Activated T-cell treated with anti-CD3 and anti-CD28 coated beads for 1 hour (primary cell): Measurements from ENCODE around the gene C1QTNF6.

Experiments used
- DNase-seq: peaks from one replicate; pipeline ENCODE4 v3.0.0-alpha.2; 2020; ENCODE audit warnings: low read depth

The C1QTNF6 gene

GRCh38 chr22:37162221-37163095 is 25.6 kb downstream of the C1QTNF6 start:
- DNase-seq, result peak; percentile 49

GRCh38 chr22:37161443-37161842 is 26.6 kb downstream of the C1QTNF6 start:
- no peak for DNase-seq

GRCh38 chr22:37160027-37160426 is 28.0 kb downstream of the C1QTNF6 start:
- no peak for DNase-seq

GRCh38 chr22:37158963-37159290 is 29.1 kb downstream of the C1QTNF6 start:
- no peak for DNase-seq

GRCh38 chr22:37157516-37158285 is 30.3 kb downstream of the C1QTNF6 start:
- no peak for DNase-seq

GRCh38 chr22:37156686-37157435 is 31.2 kb downstream of the C1QTNF6 start:
- DNase-seq, result no peak

- DNase-seq, result no peak
Observed at GRCh38 chr22:37155971-37156370, 32.1 kb downstream of the C1QTNF6 start.

GRCh38 chr22:37154925-37155712 is 32.9 kb downstream of the C1QTNF6 start:
- no peak for DNase-seq

- no peak for DNase-seq
Observed at GRCh38 chr22:37153901-37154300, 34.1 kb downstream of the C1QTNF6 start.

- no peak for DNase-seq
Observed at GRCh38 chr22:37151401-37151800, 36.6 kb downstream of the C1QTNF6 start.

- DNase-seq, result no peak
Observed at GRCh38 chr22:37150701-37151100, 37.3 kb downstream of the C1QTNF6 start.

- DNase-seq, result no peak
Observed at GRCh38 chr22:37148742-37149665, 39.0 kb downstream of the C1QTNF6 start.

GRCh38 chr22:37148031-37148651 is 39.9 kb downstream of the C1QTNF6 start:
- no peak for DNase-seq

- no peak for DNase-seq
Observed at GRCh38 chr22:37147186-37147990, 40.7 kb downstream of the C1QTNF6 start.

GRCh38 chr22:37146507-37147180 is 41.4 kb downstream of the C1QTNF6 start:
- no peak for DNase-seq

GRCh38 chr22:37146051-37146385 is 42.0 kb downstream of the C1QTNF6 start:
- DNase-seq, result no peak

GRCh38 chr22:37145180-37146050 is 42.6 kb downstream of the C1QTNF6 start:
- DNase-seq, result no peak

GRCh38 chr22:37144180-37144554 is 43.9 kb downstream of the C1QTNF6 start:
- no peak for DNase-seq
